GM18517 (cell line): Measurements from ENCODE around the gene SPCS2.
"Not testable (repeated sequence)": the region's sequence is repeated elsewhere in the genome, so short reads cannot be mapped to it uniquely, and the experiment has no call there.

Source experiments
- ATAC-seq: cut with Tn5 transposase; IDR thresholded peaks from one replicate; pipeline ENCODE4 v1.9.1; 2021; ENCODE audit warnings: mild to moderate bottlenecking, moderate library complexity; ENCODE audit not compliant: unreplicated experiment

Gene SPCS2

GRCh38 chr11:74992852-74993251, 43.8 kb downstream of the SPCS2 start:
- no peak for ATAC-seq

GRCh38 chr11:75000975-75001354, 51.9 kb downstream of the SPCS2 start:
- no peak for ATAC-seq

- no peak for ATAC-seq
Measured at GRCh38 chr11:75001686-75002085, 52.6 kb downstream of the SPCS2 start.

- no peak for ATAC-seq
Measured at GRCh38 chr11:75002516-75002915, 53.5 kb downstream of the SPCS2 start.

GRCh38 chr11:75004215-75004614, 55.1 kb downstream of the SPCS2 start:
- ATAC-seq, result no peak

- no peak for ATAC-seq
Measured at GRCh38 chr11:75011357-75011756, 62.3 kb downstream of the SPCS2 start.

GRCh38 chr11:75011872-75012271, 62.8 kb downstream of the SPCS2 start:
- no peak for ATAC-seq

GRCh38 chr11:75013051-75013450, 64.0 kb downstream of the SPCS2 start:
- ATAC-seq, result no peak

- no peak for ATAC-seq
Measured at GRCh38 chr11:75014129-75014528, 65.1 kb downstream of the SPCS2 start.

- ATAC-seq, result not testable (repeated sequence)
Measured at GRCh38 chr11:75019200-75019599, 70.1 kb downstream of the SPCS2 start.

GRCh38 chr11:75020328-75020727, 71.3 kb downstream of the SPCS2 start:
- not testable (repeated sequence) for ATAC-seq

- no peak for ATAC-seq
Measured at GRCh38 chr11:75022296-75022695, 73.2 kb downstream of the SPCS2 start.

- no peak for ATAC-seq
Measured at GRCh38 chr11:75022759-75023396, 73.8 kb downstream of the SPCS2 start.

- ATAC-seq, result no peak
Measured at GRCh38 chr11:75023446-75024067, 74.5 kb downstream of the SPCS2 start.

GRCh38 chr11:75024068-75024449, 75.0 kb downstream of the SPCS2 start:
- ATAC-seq, result no peak

GRCh38 chr11:75024764-75025211, 75.7 kb downstream of the SPCS2 start:
- ATAC-seq, result no peak

GRCh38 chr11:75025561-75025960, 76.5 kb downstream of the SPCS2 start:
- ATAC-seq, result no peak

- ATAC-seq, result no peak
Measured at GRCh38 chr11:75028321-75028720, 79.3 kb downstream of the SPCS2 start.
